ENCODE data around the gene NAA25.
A peak's percentile ranks its signal among the peaks of the same experiment; 100 is the strongest.

The NAA25 gene

GRCh38 chr12:112007945-112008344 lies 100.6 kb downstream of the NAA25 start:
- DNase-seq: no peak

DNA sequence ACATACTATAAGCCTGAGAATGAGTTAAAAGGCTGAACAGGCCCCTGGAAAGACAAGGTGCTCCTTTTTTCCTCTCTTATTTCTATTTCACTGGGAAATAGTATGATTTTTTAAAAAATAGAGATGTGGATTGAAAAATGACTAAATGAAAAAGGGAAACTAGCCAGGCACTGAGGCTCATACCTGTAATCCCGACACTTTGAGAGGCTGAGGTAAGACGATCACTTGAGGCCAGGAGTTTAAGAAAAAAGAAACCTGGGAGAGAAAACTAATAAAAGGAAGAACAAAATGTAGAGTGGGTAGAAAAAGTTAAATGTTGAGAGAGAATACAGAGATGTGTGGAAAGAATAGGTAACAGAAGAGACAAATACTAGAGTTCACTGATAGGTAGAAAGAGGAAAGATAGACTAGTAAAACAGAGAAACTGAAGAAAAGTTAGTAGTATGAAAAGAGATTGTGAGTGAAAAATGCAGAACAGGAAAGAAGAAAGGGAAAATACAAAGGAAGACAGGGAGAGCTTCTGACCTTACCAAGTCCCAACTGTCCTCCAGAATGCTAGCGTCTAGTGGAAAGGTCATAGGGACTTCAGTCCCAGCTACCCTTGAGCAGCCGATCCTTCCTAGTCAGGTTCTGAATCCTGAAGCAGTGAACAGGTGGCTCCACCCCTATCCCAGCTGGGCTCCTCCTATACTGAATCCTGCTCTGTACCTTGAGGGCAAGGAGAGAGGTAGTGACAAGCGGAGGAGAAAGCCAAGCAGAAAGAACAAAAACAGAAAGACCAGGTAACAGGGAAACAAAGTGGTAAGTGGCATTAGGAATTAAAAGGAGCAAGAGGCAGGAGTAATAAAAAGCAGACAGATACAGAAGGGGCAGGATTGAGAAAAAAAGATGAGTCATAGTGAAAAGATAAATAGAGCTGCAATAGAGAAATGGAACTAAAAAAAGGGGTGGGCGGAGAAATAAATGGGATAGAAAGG lies 102.9 kb downstream of the NAA25 start:
- DNase-seq: peak; percentile 13 to 38 (median 34)

- DNase-seq: no peak
Measured at GRCh38 chr12:112004041-112004440, 104.5 kb downstream of the NAA25 start.

GRCh38 chr12:112001576-112001975 lies 107.0 kb downstream of the NAA25 start:
- peak; percentile 41 to 60 (median 53) for DNase-seq

DNA sequence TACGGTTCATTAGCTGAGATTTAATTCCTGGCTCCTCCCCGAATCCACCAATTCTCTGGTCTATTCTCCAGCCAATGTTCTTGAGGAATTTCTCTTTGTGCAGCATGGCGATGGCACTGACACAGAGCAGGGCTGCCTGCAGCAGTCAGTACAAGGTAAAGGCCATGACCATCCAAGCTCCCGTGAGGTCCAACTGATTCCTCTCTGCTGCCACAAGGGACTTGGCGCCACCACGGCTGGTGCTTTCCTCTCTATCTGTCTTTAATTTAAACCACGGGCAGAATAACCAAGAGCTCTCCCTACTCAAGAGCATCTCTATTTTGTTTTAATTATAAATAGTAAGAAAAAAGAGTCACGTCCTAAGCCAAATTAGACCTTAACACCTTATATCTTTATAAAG lies 107.8 kb downstream of the NAA25 start:
- no peak for DNase-seq

- peak in 1 of 3 donors; percentile 19 for DNase-seq
Measured at GRCh38 chr12:111999129-111999528, 109.5 kb downstream of the NAA25 start.

GRCh38 chr12:111998015-111998414 lies 110.6 kb downstream of the NAA25 start:
- DNase-seq: no peak

DNA sequence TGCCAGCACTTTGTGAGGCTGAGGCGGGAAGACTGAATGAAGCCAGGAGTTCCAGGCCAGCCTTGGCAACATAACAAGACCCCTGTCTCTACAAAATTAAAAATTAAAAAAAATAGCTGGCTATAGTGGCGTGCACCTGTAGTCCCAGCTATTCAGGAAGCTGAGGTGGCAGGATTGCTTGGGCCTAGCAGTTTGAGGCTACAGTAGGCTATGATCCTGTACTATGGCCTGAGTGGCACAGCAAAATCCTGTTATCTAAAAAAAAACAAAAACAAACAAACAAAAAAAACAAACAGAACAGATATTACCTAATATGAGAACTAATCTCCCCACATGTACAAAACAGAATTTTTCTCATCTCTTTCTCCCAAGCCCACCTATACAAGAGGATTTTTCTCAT lies 111.3 kb downstream of the NAA25 start:
- no peak for DNase-seq

DNA sequence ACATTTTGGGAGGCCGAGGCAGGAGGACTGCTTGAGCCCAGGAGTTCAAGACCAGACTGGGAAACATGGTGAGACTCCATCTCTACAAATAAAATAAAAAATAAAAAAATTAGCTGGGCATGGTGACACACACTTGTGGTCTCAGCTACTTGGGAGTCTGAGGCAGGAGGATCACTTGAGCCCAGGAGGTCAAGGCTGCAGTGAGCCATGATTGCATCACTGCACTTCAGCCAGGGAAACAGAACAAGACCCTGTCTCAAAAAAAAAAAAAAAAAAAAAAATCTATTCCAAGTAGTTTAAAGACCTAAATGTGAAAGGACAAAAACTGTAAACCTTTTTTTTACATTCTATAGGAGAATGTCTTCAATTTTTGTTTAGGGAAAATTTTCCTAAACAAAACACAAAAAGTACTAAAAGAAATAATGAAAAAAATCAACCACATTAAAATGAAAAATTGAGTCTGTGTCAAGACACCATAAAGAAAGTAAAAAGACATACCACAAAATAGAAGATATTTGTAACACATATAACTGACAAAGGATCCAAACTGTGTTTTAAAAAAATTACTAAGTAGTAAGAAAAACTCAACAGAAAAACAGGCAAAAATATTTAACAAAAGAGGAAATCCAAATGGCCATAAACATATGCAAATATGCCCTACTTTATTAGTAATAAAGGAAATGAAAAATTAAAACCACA lies 112.7 kb downstream of the NAA25 start:
- DNase-seq: no peak

DNA sequence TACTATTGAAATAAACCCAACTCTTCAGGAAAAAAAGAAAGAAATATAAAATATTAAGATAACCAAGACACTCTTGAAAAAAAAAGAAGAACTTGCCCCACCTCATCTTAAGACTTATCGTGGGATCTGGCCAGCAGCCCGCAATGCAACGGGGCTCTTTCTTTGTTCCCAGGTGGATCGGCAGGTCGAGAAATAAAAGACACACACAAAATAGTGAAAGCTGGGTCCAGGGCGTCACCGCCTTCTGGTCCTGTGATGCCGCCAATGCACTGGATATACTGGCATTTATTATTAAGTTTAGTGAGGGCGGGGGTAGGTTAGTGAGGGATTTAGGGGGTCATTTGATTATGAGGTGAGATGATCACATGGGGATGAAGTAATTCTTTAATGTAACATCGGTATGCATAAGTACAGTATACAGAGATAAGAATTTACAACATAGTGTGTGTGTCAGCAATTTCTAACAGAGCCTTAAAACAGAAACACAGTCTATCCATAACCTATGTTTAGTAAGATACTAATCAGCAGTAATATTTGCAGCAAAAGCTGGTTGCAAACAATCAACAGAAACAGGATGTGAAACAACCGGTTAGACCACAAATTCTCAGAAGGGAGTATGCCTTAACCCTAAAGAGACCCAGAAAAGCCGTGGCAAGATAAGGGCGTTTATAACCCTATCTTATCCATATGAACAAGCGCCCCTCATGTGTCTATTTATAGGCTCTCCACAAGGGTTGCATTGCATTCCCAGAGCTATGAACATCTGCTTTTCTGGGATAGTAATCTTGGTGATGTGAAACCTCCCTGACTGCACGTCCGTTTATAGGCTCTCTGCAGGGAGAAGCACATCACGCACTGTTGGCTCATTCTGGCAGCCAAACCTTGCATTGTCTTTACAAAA lies 114.1 kb downstream of the NAA25 start:
- DNase-seq: peak; percentile 41 to 59 (median 51)

GRCh38 chr12:111993292-111994150 lies 115.1 kb downstream of the NAA25 start:
- no peak for DNase-seq

GRCh38 chr12:111992464-111992863 lies 116.1 kb downstream of the NAA25 start:
- DNase-seq: no peak

- DNase-seq: no peak
Measured at GRCh38 chr12:111991946-111992345, 116.6 kb downstream of the NAA25 start.

- no peak for DNase-seq
Measured at GRCh38 chr12:111991535-111991934, 117.0 kb downstream of the NAA25 start.

DNA sequence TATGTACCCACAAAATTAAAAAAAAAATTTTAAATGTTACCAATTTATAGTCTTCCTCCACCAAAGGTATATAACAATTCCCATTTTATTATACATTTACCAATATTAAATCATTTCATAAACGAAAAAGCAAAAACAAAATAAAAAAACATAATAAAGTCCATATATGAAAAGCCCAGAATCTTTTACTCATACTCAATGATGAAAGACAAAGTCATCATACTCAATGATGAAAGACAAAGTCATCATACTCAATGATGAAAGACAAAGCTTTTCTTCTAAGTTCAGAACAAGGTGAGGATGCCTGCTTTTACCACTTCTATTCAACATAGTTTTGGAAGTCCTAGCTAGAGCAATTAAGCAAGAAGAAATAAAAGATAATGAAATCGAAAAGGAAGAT lies 123.8 kb downstream of the NAA25 start:
- no peak for DNase-seq

DNA sequence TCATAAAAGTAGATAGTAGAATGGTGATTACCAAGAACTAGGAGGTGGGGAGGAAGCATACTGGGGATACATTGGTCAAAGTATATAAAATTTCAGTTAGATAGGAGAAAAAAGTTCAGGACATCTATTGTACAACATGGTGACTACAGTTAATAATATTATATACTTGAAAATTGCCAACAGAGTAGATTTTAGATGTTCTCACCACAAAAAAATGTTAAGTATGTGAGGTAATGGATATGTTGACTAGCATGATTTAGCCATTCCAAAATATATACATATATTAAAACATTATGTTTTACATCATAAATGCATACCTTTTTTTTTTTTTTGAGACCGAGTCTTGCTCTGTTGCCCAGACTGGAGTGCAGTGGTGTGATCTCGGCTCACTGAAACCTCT lies 126.6 kb downstream of the NAA25 start:
- no peak for DNase-seq

DNA sequence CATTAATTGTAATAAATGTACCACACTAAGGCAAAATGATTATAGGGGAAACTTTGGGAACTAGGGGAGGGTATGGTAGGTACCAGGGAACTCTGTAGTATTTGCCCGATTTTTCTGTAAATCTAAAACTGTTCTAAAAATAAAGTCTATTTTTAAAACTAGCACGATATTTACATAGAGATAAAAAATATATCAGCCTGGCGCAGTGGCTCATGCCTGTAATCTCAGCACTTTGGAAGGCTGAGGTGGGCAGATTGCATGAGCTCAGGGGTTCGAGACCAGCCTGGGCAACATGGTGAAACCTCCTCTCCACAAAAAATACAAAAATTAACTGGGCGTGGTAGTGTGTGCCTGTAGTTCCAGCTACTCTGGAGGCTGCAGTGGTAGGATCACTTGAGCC lies 128.0 kb downstream of the NAA25 start:
- no peak for DNase-seq

DNA sequence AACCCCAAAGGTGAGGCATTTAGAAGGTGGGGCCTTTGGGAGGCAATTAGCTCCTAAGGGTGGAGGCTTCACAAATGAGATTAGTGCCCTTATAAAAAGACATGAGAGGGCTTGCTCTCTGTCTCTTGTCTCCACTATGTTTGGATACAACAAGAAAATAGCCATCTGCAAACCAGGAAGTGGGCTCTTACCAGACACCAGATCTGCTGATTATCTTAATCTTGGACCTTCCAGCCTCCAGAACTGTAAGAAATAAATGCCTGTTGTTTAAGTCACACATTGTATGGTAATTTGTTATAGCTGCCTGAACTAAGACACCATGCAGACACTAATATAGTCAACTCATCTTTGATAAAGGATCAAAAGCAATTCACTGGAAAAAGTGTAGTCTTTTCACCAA lies 130.0 kb downstream of the NAA25 start:
- DNase-seq: no peak

GRCh38 chr12:111976860-111977259 lies 131.7 kb downstream of the NAA25 start:
- DNase-seq: no peak
